HEK293 (cell line): ENCODE results near the gene MYLK2.

Experiments
- CTCF ChIA-PET: fragments of 350-600 bp; formaldehyde crosslinking; extraction: SDS; loops from one replicate; lab custom pipeline; 2021; ENCODE audit warnings: antibody characterized with exemption; lab: Yijun Ruan, JAX
- POLR2A ChIA-PET: fragments of 300-600 bp; formaldehyde crosslinking; extraction: SDS; loops from one replicate; lab custom pipeline; 2020; ENCODE audit warnings: antibody characterized with exemption, inconsistent platforms; lab: Yijun Ruan, JAX
- H3K27ac ChIP-seq: fragments of 200-500 bp; sonication (Bioruptor generic); 2 replicates; pipeline ENCODE4 v1.5.1; 2014; ENCODE audit warnings: low read depth, low read length, control low read depth, inconsistent platforms; ENCODE audit errors: extremely low read depth
- H3K36me3 ChIP-seq, 2 experiments: fragments of 200-500 bp in 1 of 2; sonication (Bioruptor generic) in 1 of 2; 1 replicate in 1 of 2; 2 replicates in 1 of 2; pipeline ENCODE4 v1.5.1; 2014 to 2017; ENCODE audit warnings: inconsistent platforms in 2 of 2, low read length in 2 of 2; ENCODE audit not compliant: control insufficient read depth in 2 of 2, insufficient read depth in 1 of 2
- H3K4me1 ChIP-seq: fragments of 200-500 bp; sonication (Bioruptor generic); 2 replicates; pipeline ENCODE4 v1.5.1; 2014; ENCODE audit warnings: mild to moderate bottlenecking, low read length, inconsistent platforms; ENCODE audit not compliant: control insufficient read depth, insufficient read depth
- H3K4me3 ChIP-seq: 2 replicates; pipeline ENCODE4 v1.5.1; 2011; ENCODE audit warnings: low read depth, mild to moderate bottlenecking, control low read depth, low read length, moderate library complexity
- H3K9me3 ChIP-seq: fragments of 200-500 bp; sonication (Bioruptor generic); 2 replicates; pipeline ENCODE4 v1.5.1; 2014; ENCODE audit warnings: low read depth, low read length, inconsistent platforms; ENCODE audit not compliant: control insufficient read depth, insufficient read depth
- GLI2 ChIP-seq: fragments of 450-650 bp; formaldehyde crosslinking; IDR thresholded peaks from 2 replicates; pipeline ENCODE4; 2017; ENCODE audit warnings: missing biosample characterization, missing genetic modification characterization, low read depth, borderline replicate concordance
- GLI4 ChIP-seq: fragments of 450-650 bp; formaldehyde crosslinking; IDR thresholded peaks from 2 replicates; pipeline ENCODE4 v1.5.1; 2016; ENCODE audit warnings: missing biosample characterization, missing genetic modification characterization
- GLIS2 ChIP-seq: fragments of 450-650 bp; formaldehyde crosslinking; IDR thresholded peaks from 2 replicates; pipeline ENCODE4 v1.5.1; 2016; ENCODE audit warnings: missing biosample characterization, missing genetic modification characterization
- KLF1 ChIP-seq: fragments of 450-650 bp; formaldehyde crosslinking; IDR thresholded peaks from 2 replicates; pipeline ENCODE4 v1.5.1; 2016; ENCODE audit warnings: missing biosample characterization, missing genetic modification characterization
- KLF10 ChIP-seq: fragments of 450-650 bp; IDR thresholded peaks from 2 replicates; pipeline ENCODE4 v1.5.1; 2018; ENCODE audit warnings: missing biosample characterization, mild to moderate bottlenecking, missing genetic modification characterization
- MYNN ChIP-seq: fragments of 450-650 bp; formaldehyde crosslinking; IDR thresholded peaks from 2 replicates; pipeline ENCODE4 v1.5.1; 2016; ENCODE audit warnings: missing biosample characterization, missing genetic modification characterization, borderline replicate concordance
- ZBTB20 ChIP-seq: fragments of 450-650 bp; formaldehyde crosslinking; IDR thresholded peaks from 2 replicates; pipeline ENCODE4 v1.5.1; 2016; ENCODE audit warnings: missing biosample characterization, missing genetic modification characterization
- ZBTB7A ChIP-seq: fragments of 450-650 bp; formaldehyde crosslinking; IDR thresholded peaks from 2 replicates; pipeline ENCODE4 v1.5.1; 2016; ENCODE audit warnings: low read depth, missing biosample characterization, missing genetic modification characterization
- ZBTB8A ChIP-seq: fragments of 450-650 bp; formaldehyde crosslinking; IDR thresholded peaks from 2 replicates; pipeline ENCODE4 v1.5.1; 2016; ENCODE audit warnings: missing biosample characterization, missing genetic modification characterization
- ZEB2 ChIP-seq: fragments of 450-650 bp; formaldehyde crosslinking; IDR thresholded peaks from 2 replicates; pipeline ENCODE4 v1.5.1; 2016; ENCODE audit warnings: missing biosample characterization, missing genetic modification characterization
- ZFP37 ChIP-seq: fragments of 450-650 bp; formaldehyde crosslinking; IDR thresholded peaks from 2 replicates; pipeline ENCODE4 v1.5.1; 2016; ENCODE audit warnings: missing biosample characterization, missing genetic modification characterization
- ZFP41 ChIP-seq: fragments of 450-650 bp; formaldehyde crosslinking; IDR thresholded peaks from 2 replicates; pipeline ENCODE4 v1.5.1; 2016; ENCODE audit warnings: missing biosample characterization, missing genetic modification characterization, borderline replicate concordance
- ZNF132 ChIP-seq: fragments of 450-650 bp; formaldehyde crosslinking; IDR thresholded peaks from 2 replicates; pipeline ENCODE4 v1.5.1; 2017; ENCODE audit warnings: missing biosample characterization, missing genetic modification characterization, borderline replicate concordance
- ZNF391 ChIP-seq: fragments of 450-650 bp; formaldehyde crosslinking; IDR thresholded peaks from 2 replicates; pipeline ENCODE4 v1.5.1; 2016; ENCODE audit warnings: low read depth, missing biosample characterization, missing genetic modification characterization, borderline replicate concordance
- ZNF433 ChIP-seq: fragments of 450-650 bp; formaldehyde crosslinking; IDR thresholded peaks from 2 replicates; pipeline ENCODE4 v1.5.1; 2016; ENCODE audit warnings: missing biosample characterization, missing genetic modification characterization, low read depth
- ZNF473 ChIP-seq: fragments of 450-650 bp; formaldehyde crosslinking; IDR thresholded peaks from 2 replicates; pipeline ENCODE4 v1.5.1; 2017; ENCODE audit warnings: missing biosample characterization, missing genetic modification characterization
- ZNF501 ChIP-seq: fragments of 450-650 bp; formaldehyde crosslinking; IDR thresholded peaks from 2 replicates; pipeline ENCODE4 v1.5.1; 2016; ENCODE audit warnings: missing biosample characterization, missing genetic modification characterization
- ZNF529 ChIP-seq: fragments of 450-650 bp; formaldehyde crosslinking; IDR thresholded peaks from 2 replicates; pipeline ENCODE4 v1.5.1; 2017; ENCODE audit warnings: missing genetic modification characterization, missing biosample characterization; ENCODE audit not compliant: insufficient replicate concordance
- ZNF660 ChIP-seq: fragments of 450-650 bp; IDR thresholded peaks from 2 replicates; pipeline ENCODE4 v1.5.1; 2018; ENCODE audit warnings: missing biosample characterization, mild to moderate bottlenecking, missing genetic modification characterization
- ZNF664 ChIP-seq: fragments of 450-650 bp; formaldehyde crosslinking; IDR thresholded peaks from 2 replicates; pipeline ENCODE4 v1.5.1; 2016; ENCODE audit warnings: missing biosample characterization, missing genetic modification characterization
- ZNF777 ChIP-seq: fragments of 450-650 bp; formaldehyde crosslinking; IDR thresholded peaks from 2 replicates; pipeline ENCODE4 v1.5.1; 2017; ENCODE audit warnings: missing biosample characterization, missing genetic modification characterization, borderline replicate concordance
- ZNF792 ChIP-seq: fragments of 450-650 bp; formaldehyde crosslinking; IDR thresholded peaks from 2 replicates; pipeline ENCODE4 v1.5.1; 2016; ENCODE audit warnings: missing biosample characterization, missing genetic modification characterization
- ZNF843 ChIP-seq: fragments of 450-650 bp; formaldehyde crosslinking; IDR thresholded peaks from 2 replicates; pipeline ENCODE4 v1.5.1; 2016; ENCODE audit warnings: missing biosample characterization, missing genetic modification characterization
- ZSCAN30 ChIP-seq: fragments of 450-650 bp; IDR thresholded peaks from 2 replicates; pipeline ENCODE4 v1.5.1; 2018; ENCODE audit warnings: missing biosample characterization, mild to moderate bottlenecking, missing genetic modification characterization, moderate library complexity
- ZXDB ChIP-seq: fragments of 450-650 bp; formaldehyde crosslinking; IDR thresholded peaks from 2 replicates; pipeline ENCODE4 v1.5.1; 2016; ENCODE audit warnings: missing biosample characterization, missing genetic modification characterization
- TF ChIP-seq, protein P1 (sequence below): fragments of 450-650 bp; formaldehyde crosslinking; IDR thresholded peaks from 2 replicates; pipeline ENCODE4 v1.5.1; 2016; ENCODE audit warnings: missing biosample characterization, missing genetic modification characterization
- TF ChIP-seq, protein P2 (sequence below): fragments of 450-650 bp; formaldehyde crosslinking; IDR thresholded peaks from 2 replicates; pipeline ENCODE4 v1.5.1; 2017; ENCODE audit warnings: missing biosample characterization, missing genetic modification characterization
- TF ChIP-seq, protein P3 (sequence below): fragments of 450-650 bp; formaldehyde crosslinking; IDR thresholded peaks from 2 replicates; pipeline ENCODE4 v1.5.1; 2016; ENCODE audit warnings: missing biosample characterization, missing genetic modification characterization, low read depth
- TF ChIP-seq, protein P4 (sequence below): fragments of 450-650 bp; formaldehyde crosslinking; IDR thresholded peaks from 2 replicates; pipeline ENCODE4 v1.5.1; 2016; ENCODE audit warnings: missing biosample characterization, missing genetic modification characterization
- TF ChIP-seq, protein P5 (sequence below): fragments of 450-650 bp; formaldehyde crosslinking; IDR thresholded peaks from 2 replicates; pipeline ENCODE4 v1.5.1; 2017; ENCODE audit warnings: missing biosample characterization, missing genetic modification characterization

MYLK2 gene

DNA sequence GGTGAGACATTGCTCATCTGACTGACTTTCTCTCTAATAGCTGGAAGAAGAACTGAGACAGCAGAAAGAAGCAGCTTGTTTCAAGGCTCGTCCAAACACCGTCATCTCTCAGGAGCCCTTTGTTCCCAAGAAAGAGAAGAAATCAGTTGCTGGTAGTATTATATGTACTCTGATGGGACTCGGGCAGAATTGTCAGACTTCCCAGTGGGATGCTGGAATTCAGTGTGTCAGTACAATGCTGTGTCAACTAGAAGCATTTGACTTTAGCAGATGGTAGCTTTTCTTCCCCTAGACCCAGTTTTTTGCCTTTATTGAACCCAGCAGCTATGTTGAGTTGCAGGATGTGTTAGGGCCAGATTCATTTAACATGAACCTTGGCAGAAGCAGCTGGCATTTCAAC, 21.8 kb upstream of the MYLK2 start:
- CTCF ChIA-PET = no interaction called here
- H3K9me3 ChIP-seq = no peaks in the 10 kb centered on the region
- H3K36me3 ChIP-seq = peaks cover 81 to 94% of the 10 kb centered on the region in 2 experiments
- no peak overlapping the region for H3K27ac ChIP-seq
- TF ChIP-seq ZNF391 (no peak), KLF10 (tag by site-specific recombination) (no peak), ZBTB8A (no peak), ZNF501 (no peak), ZNF664 (tag by site-specific recombination) (no peak), ZBTB7A (tag by site-specific recombination) (no peak), ZFP41 (tag by site-specific recombination) (no peak), ZNF433 (no peak), ZNF843 (tag by site-specific recombination) (no peak), ZXDB (no peak)
- TF ChIP-seq, protein P1, sequence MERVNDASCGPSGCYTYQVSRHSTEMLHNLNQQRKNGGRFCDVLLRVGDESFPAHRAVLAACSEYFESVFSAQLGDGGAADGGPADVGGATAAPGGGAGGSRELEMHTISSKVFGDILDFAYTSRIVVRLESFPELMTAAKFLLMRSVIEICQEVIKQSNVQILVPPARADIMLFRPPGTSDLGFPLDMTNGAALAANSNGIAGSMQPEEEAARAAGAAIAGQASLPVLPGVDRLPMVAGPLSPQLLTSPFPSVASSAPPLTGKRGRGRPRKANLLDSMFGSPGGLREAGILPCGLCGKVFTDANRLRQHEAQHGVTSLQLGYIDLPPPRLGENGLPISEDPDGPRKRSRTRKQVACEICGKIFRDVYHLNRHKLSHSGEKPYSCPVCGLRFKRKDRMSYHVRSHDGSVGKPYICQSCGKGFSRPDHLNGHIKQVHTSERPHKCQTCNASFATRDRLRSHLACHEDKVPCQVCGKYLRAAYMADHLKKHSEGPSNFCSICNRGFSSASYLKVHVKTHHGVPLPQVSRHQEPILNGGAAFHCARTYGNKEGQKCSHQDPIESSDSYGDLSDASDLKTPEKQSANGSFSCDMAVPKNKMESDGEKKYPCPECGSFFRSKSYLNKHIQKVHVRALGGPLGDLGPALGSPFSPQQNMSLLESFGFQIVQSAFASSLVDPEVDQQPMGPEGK (tag by site-specific recombination) = no peak
- TF ChIP-seq, protein P2, sequence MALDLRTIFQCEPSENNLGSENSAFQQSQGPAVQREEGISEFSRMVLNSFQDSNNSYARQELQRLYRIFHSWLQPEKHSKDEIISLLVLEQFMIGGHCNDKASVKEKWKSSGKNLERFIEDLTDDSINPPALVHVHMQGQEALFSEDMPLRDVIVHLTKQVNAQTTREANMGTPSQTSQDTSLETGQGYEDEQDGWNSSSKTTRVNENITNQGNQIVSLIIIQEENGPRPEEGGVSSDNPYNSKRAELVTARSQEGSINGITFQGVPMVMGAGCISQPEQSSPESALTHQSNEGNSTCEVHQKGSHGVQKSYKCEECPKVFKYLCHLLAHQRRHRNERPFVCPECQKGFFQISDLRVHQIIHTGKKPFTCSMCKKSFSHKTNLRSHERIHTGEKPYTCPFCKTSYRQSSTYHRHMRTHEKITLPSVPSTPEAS (tag by site-specific recombination) = no peak
- TF ChIP-seq, protein P3, sequence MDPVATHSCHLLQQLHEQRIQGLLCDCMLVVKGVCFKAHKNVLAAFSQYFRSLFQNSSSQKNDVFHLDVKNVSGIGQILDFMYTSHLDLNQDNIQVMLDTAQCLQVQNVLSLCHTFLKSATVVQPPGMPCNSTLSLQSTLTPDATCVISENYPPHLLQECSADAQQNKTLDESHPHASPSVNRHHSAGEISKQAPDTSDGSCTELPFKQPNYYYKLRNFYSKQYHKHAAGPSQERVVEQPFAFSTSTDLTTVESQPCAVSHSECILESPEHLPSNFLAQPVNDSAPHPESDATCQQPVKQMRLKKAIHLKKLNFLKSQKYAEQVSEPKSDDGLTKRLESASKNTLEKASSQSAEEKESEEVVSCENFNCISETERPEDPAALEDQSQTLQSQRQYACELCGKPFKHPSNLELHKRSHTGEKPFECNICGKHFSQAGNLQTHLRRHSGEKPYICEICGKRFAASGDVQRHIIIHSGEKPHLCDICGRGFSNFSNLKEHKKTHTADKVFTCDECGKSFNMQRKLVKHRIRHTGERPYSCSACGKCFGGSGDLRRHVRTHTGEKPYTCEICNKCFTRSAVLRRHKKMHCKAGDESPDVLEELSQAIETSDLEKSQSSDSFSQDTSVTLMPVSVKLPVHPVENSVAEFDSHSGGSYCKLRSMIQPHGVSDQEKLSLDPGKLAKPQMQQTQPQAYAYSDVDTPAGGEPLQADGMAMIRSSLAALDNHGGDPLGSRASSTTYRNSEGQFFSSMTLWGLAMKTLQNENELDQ = no peak
- TF ChIP-seq, protein P4, sequence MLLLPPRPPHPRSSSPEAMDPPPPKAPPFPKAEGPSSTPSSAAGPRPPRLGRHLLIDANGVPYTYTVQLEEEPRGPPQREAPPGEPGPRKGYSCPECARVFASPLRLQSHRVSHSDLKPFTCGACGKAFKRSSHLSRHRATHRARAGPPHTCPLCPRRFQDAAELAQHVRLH (tag by site-specific recombination) = no peak
- no peaks in the 10 kb centered on the region for H3K4me1 ChIP-seq
- POLR2A ChIA-PET = no interaction called here
- no peak overlapping the region for H3K4me3 ChIP-seq

DNA sequence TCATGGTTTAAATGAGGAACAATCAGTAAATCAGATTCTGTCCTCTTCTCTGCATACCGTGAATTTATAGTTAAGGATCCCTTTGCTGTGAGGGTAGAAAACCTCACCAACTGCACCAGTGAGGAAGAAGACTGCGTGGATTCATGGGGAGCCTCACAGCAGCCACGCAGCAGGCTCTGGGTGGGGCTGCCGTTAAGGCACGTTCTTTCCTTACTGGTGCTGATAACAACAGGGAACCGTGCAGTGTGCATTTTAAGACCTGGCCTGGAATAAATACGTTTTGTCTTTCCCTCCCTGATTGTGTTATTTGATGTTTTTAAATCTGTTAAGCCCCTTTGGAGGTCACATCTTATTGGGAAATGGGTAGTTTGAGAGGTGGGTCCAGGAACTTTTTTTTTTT, 17.6 kb upstream of the MYLK2 start:
- ChIA-PET CTCF (no interaction called here), POLR2A (no interaction called here)
- H3K27ac ChIP-seq = no peak overlapping the region
- no peaks in the 10 kb centered on the region for H3K9me3 ChIP-seq
- H3K36me3 ChIP-seq = peaks cover 68 to 87% of the 10 kb centered on the region in 2 experiments
- H3K4me1 ChIP-seq = no peaks in the 10 kb centered on the region
- H3K4me3 ChIP-seq = no peak overlapping the region
- TF ChIP-seq ZNF132 (no peak), KLF1 (tag by site-specific recombination) (no peak), GLI2 (tag by site-specific recombination) (no peak), ZNF792 (tag by site-specific recombination) (no peak), ZSCAN30 (no peak), ZFP37 (tag by site-specific recombination) (no peak), ZNF660 (no peak), ZBTB20 (tag by site-specific recombination) (no peak), ZNF777 (tag by site-specific recombination) (no peak), ZNF529 (tag by site-specific recombination) (no peak), MYNN (no peak), GLI4 (tag by site-specific recombination) (no peak), ZNF473 (tag by site-specific recombination) (no peak), GLIS2 (tag by site-specific recombination) (no peak), ZEB2 (no peak)
- TF ChIP-seq, protein P5, sequence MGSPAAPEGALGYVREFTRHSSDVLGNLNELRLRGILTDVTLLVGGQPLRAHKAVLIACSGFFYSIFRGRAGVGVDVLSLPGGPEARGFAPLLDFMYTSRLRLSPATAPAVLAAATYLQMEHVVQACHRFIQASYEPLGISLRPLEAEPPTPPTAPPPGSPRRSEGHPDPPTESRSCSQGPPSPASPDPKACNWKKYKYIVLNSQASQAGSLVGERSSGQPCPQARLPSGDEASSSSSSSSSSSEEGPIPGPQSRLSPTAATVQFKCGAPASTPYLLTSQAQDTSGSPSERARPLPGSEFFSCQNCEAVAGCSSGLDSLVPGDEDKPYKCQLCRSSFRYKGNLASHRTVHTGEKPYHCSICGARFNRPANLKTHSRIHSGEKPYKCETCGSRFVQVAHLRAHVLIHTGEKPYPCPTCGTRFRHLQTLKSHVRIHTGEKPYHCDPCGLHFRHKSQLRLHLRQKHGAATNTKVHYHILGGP = no peak
